GM12872 (cell line): ENCODE data around the gene TUT7.

ENCODE experiments used
- CTCF ChIP-seq: IDR thresholded peaks from 3 replicates; pipeline ENCODE4 v1.5.1; 2011; ENCODE audit warnings: low read depth, mild to moderate bottlenecking, low read length, moderate library complexity; ENCODE audit not compliant: insufficient read depth

Gene TUT7

GRCh38 chr9:86354011-86354817 lies at the start of gene TUT7:
Gene TUT7, minus strand, starts transcription at chr9:86354410. Its CDS starts 1,211 bp downstream, at chr9:86353199.
- no peak for TF ChIP-seq CTCF

DNA sequence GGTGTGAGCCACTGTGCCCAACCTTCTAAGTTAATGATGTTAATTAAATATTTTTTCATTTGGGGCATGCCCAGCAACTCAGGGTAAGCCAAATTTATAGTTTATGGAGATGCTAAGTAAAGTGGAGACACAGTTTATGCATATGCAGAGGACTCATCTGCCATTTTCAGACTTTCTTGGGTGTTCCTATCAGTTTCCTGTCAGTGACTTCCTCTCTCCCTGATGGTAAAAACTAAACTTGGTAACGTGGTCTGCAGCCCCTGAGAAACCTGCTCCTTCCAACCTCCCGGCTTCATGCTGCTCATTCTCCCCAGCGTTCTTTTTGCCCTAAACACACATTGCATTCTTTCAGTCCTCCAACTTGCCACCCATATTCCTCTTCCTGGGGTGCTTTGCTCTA lies 48.4 kb upstream of the TUT7 start:
- no peak for TF ChIP-seq CTCF

GRCh38 chr9:86396412-86396811 lies 42.2 kb upstream of the TUT7 start:
- TF ChIP-seq CTCF = no peak

DNA sequence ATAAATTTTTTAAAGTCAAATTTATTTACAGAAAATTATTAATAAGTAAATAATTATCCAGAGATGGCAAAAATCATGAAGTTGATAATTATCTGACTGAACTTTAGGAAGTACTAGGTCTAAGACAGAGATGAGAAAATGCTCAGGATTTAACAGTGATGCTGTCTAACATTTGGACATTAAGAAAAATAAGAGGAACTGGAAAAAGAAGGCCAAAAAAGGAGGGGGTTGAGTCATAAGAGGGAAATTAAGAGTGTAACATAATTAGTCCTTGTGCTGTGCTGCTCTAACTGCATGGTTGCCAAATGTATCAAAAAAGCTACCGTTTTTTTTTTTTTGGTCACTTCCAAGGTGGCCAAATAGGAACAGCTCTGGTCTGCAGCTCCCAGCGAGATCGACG lies 35.4 kb upstream of the TUT7 start:
- TF ChIP-seq CTCF = no peak

DNA sequence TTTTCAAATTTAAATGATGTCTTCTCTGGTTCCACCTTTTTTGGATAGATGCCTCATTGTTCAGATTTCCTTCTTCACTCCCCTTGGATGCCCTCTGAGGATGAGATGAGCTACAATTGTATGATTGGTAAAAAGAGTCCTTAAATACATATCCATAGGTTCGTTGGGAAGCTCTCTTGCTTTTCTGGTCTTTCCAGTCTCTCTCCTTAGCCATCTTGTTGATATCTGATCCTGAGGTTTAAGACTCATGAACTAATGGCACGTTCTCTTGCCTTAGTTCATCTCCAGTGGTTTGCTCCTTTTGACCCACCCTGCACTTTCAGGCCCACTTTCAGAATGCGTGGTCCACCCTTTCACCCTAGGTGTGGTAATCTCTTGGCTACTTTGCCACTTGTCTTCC lies 33.2 kb upstream of the TUT7 start:
- TF ChIP-seq CTCF = no peak

- TF ChIP-seq CTCF = no peak
These were observed 21.8 kb upstream of the TUT7 start for GRCh38 chr9:86376016-86376415.

DNA sequence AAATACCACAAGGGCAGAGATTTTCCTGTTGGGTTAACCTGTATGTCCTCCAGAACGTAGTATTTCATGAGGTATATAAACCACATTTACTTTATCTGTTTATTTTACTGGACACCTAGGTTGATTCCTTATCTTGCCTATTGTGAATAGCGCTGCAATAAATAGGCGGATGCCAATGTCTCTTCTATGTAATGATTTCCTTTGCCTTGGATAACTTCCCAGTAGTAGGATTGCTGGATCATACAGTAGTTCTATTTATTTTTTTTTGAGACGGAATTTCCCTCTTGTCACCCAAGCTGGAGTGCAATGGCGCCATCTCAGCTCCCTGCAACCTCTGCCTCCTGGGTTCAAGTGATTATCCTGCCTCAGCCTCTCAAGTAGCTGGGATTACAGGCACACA lies 15.6 kb upstream of the TUT7 start:
- no peak for TF ChIP-seq CTCF
